GM23248 (cell line): ENCODE results near the gene DNAJC3.

Source experiments
- EZH2 ChIP-seq: fragments of 200-600 bp; sonication (generic); IDR thresholded peaks from 2 replicates; pipeline ENCODE4 v1.6.1; 2018; ENCODE audit warnings: antibody characterized with exemption, mild to moderate bottlenecking; ENCODE audit not compliant: insufficient read depth, poor library complexity, severe bottlenecking
- EZH2phosphoT487 ChIP-seq: fragments of 200-600 bp; sonication (generic); IDR thresholded peaks from 2 replicates; pipeline ENCODE4 v1.6.1; 2018; ENCODE audit warnings: antibody characterized with exemption, moderate library complexity, mild to moderate bottlenecking, low read depth; ENCODE audit not compliant: insufficient read depth

- TF ChIP-seq EZH2 = no peak
- TF ChIP-seq EZH2phosphoT487 = no peak
Measured at GRCh38 chr13:95656386-95657015, 20.4 kb upstream of the DNAJC3 start.
